GM12892 (cell line): Measurements from ENCODE around the gene PPP4R2.
"Not testable (repeated sequence)": the region's sequence is repeated elsewhere in the genome, so short reads cannot be mapped to it uniquely, and the experiment has no call there.

Experiments used
- DNase-seq: peaks from one replicate; pipeline ENCODE4 v3.0.0; 2011; ENCODE audit not compliant: insufficient read length
- FAIRE-seq: peaks from 2 replicates; lab custom pipeline; 2011; peaks lifted over from hg19 to GRCh38; lab: Jason Lieb, UNC
- POLR2A ChIP-seq: IDR thresholded peaks from 2 replicates; pipeline ENCODE4 v1.6.1; 2011; ENCODE audit warnings: low read depth, low read length, control low read depth
- POLR2AphosphoS5 ChIP-seq: IDR thresholded peaks from 2 replicates; pipeline ENCODE4 v1.6.1; 2011; ENCODE audit warnings: low read depth, low read length, control low read depth
- TAF1 ChIP-seq: IDR thresholded peaks from 2 replicates; pipeline ENCODE4 v1.6.1; 2011; ENCODE audit warnings: low read depth, mild to moderate bottlenecking, control low read depth, low read length, borderline replicate concordance

The PPP4R2 gene

DNA sequence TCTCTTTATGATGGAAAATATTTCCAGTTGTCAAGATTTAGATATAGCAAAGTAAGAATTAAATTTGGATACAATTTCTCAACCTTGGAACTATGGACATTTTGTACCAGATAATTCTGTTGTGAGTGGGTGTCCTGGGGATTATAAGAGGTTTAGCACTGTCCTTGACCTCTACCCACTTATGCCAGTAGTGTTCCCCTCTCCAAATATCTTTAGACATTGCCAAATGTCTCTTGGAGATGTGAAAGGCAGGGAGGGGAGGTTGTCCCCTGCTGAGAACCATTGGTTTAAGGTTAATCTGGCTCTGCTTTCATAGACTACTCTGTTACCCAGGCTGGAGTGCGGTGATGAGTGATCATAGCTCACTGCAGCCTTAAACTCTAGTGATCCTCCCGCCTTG lies 64.8 kb downstream of the PPP4R2 start, which contains the start of gene EBLN2:
Gene EBLN2 (plus strand): TSS at position 244 of the 400 bp plus-strand sequence. CDS start 423 bp downstream, outside the sequence.
- no peak for DNase-seq
- peak; percentile 36 for FAIRE-seq
- no peak for TF ChIP-seq POLR2A
- no peak for TF ChIP-seq POLR2AphosphoS5
- no peak for TF ChIP-seq TAF1

DNA sequence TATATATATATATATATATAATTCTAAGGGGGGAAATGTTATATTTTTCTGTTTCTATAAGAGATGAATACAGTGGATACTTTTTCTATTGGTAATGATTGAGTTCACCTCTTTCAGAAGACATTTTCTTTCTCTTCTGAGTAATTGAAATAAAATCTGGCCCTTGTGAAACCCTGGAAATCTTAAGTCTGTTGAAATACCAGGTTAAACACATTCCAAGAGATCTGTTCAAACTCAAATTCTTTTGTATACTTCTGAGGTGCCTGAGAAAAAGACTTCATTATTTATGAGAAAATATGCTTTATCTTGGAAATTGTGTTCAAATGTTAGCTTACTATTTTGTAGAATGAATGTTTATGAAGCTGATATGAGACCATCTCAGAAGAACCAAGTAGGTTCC lies 69.6 kb downstream of the PPP4R2 start:
- FAIRE-seq, DNase-seq: not testable (repeated sequence)

DNA sequence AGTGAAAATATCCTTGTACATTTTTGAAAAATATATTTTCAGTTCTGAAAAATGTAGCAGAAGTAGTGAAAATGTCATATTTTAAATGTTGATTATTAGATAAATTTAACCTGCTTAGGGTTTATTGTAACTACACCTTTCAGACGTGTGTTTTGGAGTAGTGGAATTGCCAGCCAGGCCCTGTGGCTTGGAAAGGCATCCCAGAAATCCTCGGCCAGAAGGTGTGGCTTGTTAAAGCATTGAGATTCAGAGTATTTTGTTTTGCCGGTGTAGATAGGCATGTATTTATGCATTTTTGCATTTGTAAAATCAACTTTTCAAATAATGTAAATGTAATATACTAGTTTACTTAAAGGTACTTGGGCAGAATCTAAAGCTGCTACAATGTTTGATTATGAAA lies 71.8 kb downstream of the PPP4R2 start:
- TF ChIP-seq TAF1, result no peak
- TF ChIP-seq POLR2A, result no peak
- FAIRE-seq (no peak), DNase-seq (no peak)

DNA sequence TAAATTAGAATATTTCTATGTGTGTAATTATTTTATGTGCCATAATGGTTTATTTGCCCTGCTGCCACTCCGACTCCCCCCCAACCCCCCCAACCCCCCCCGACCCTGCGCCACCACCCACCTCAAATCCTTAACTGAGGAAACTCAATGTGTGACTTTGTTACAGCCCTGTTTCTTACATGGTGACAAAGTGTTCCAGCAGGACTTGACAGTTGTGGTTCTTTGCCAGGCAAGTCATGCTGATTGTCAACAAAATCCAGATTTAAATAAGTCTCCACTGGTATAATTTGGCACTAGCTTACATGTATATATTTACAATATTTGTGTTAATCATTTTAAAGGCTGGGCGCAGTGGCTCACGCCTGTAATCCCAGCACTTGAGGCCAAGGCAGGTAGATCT lies 72.6 kb downstream of the PPP4R2 start:
- DNase-seq (no peak), FAIRE-seq (no peak)
- TF ChIP-seq POLR2AphosphoS5, result no peak
- TF ChIP-seq POLR2A, result no peak
- TF ChIP-seq TAF1, result no peak

DNA sequence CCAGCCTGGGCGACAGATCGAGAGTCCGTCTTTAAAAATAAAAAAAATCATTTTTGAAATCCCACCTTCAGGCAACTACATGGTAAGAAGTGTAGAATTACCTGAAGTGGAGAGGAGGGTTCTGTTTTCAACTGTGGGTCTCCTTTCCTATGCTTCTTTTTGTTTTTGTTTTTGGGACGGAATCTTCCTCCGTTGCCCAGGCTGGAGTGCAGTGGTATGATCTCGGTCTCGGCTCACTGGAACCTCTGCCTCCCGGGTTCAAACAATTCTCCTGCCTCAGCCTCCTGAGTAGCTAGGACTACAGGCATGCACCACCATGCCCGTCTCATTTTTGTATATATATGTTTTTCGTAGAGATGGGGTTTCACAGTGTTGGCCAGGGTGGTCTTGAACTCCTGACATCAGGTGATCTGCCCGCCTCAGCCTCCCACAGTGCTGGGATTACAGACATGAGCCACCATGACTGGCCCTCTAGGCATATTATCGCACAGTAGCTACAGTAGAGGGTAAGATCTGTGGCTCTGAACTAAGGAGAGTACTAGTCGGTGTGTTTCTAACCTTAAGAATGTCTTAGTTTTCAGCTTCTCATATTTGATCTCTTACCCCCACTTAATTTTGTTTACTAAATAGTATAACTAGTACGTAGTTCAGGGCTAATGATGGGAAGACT lies 73.3 kb downstream of the PPP4R2 start:
- TF ChIP-seq POLR2AphosphoS5 (no peak; the same call in 1 of the 2 replicates), TAF1 (no peak), POLR2A (no peak)
- no peak for DNase-seq
- FAIRE-seq, result peak; percentile 38

DNA sequence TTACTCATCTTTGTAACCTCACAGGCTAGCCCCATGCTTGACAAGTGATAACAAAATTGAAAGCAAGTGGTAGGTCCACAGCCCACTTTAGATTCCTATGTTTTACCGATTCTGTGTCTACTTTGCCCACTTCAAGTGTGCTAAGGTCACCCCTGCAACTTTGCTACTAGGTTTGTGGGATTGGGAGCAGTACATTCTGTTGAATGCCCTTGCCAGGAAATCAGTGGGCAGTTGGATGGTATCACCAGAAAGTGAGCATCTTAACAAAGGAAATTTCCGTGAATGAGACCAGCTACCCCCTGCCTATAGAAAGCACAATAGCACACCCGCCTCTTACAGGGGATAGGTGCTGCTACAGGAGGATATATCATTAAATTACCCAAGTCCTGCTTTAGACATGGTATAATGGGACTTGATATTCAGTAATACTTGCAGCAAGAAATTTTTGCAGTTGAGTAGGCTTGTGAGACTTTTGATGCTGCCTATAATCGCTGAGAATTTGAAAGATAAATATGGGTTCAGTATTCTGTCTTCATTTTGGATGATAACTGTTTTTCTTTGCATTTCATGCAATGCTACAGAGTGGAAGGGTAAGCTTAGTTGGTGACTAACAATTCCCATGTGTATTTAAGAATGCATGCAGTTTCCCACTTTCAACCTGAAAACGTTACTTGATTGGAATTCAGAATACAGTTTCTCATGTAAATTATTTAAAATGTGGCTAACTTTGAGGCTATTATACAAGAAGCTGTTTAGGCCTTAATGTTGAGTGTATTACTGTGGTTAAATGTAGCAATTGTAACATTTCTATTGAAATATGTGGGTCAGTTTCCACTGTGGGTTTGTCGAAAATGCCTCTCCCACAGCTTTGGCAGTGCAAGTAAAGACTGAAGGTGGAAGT lies 74.3 kb downstream of the PPP4R2 start:
- no peak for TF ChIP-seq POLR2AphosphoS5
- no peak for TF ChIP-seq TAF1
- TF ChIP-seq POLR2A, result no peak
- no peak for DNase-seq
- FAIRE-seq, result no peak

DNA sequence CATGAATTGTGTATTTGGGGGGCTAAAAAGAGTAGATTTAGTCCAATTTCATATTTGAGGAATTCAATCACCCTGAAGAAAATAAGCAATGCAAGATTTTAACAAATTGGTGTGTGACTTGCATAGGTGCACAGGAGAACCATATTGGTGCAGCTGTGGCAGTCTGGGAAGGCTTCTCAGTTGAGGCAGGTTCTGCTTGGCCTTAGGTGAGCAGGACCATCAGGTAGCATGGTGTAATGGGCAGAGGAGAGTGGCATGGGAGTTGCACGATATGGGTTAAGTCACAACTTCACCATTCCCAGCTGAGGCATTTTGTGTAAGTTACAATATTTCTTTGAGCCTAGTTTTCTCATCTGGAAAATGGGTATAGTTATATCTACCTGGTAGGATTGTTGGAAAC lies 75.3 kb downstream of the PPP4R2 start:
- TF ChIP-seq POLR2AphosphoS5, result no peak
- TF ChIP-seq POLR2A, result no peak
- no peak for TF ChIP-seq TAF1
- FAIRE-seq, result no peak
- no peak for DNase-seq

DNA sequence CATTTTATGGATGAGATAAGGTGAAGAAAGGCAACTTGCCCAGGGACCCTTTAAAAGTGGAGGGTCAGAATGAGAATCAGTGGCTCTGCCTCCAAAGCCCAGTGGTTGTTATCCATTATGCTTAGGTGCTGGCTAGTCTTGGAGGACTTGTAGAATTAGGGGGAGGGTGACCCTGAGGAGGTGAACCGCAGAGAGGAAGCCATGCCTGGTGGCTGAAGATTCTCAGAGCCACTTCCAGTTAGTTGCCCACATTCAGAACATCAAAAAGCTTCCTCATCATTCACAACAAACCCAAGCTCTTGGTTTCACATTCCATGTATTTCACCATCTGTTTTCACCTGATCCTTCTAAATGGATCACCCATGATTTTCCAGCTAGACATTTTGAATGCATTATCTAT lies 76.0 kb downstream of the PPP4R2 start:
- DNase-seq, result no peak
- no peak for FAIRE-seq

DNA sequence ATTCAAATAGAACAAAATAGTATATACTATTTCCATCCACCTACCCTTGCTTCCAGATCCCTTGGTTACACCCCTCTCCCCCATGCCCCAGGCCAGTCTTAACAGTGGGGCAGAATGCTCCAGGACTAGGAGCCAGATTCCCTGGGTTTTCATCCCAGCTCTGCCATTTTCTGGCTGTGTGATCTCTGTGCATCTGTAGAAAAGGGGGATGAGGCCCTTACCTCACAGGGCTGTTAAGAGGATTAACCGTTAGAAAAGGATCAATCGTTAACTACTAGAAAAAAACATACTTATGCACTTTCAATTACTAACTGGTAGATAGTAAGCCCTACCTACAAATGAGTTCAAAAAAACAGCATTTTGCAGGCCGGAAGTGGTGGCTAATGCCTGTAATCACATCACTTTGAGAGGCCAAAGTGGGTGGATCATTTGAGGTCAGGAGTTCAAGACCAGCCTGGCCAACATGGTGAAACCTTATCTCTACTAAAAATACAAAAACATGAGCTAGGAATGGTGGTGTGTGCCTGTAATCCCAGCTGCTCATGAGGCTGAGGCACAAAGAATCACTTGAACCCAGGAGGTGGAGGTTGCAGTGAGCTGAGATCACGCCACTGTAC lies 76.6 kb downstream of the PPP4R2 start:
- no peak for DNase-seq
- no peak for FAIRE-seq
- TF ChIP-seq TAF1 (no peak), POLR2AphosphoS5 (no peak), POLR2A (no peak)

More for the DNA sequence above, 76.0 kb downstream of the PPP4R2 start:
- TF ChIP-seq TAF1, result no peak
- no peak for TF ChIP-seq POLR2A
- TF ChIP-seq POLR2AphosphoS5, result no peak

DNA sequence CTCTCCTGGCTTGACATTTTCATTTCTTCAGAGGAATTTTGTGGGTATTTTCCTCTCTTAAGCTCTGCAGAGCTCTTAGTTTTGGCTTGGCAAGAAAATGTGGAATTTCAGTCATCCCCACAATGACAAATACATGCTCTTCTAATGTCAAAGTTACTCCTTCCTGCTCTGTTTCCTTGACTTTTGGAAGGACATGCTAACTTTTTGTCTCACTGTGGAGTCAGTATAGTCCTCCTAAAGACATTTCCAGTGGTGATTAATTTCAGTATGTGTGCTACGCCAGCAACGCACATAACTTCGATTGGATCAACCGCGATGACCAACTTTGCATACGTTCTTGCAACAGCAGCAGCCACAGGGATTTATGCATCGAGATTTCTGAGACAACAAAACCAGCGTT lies 78.2 kb downstream of the PPP4R2 start:
- no peak for TF ChIP-seq POLR2A
- no peak for TF ChIP-seq POLR2AphosphoS5
- TF ChIP-seq TAF1, result no peak
- DNase-seq (no peak), FAIRE-seq (no peak)

DNA sequence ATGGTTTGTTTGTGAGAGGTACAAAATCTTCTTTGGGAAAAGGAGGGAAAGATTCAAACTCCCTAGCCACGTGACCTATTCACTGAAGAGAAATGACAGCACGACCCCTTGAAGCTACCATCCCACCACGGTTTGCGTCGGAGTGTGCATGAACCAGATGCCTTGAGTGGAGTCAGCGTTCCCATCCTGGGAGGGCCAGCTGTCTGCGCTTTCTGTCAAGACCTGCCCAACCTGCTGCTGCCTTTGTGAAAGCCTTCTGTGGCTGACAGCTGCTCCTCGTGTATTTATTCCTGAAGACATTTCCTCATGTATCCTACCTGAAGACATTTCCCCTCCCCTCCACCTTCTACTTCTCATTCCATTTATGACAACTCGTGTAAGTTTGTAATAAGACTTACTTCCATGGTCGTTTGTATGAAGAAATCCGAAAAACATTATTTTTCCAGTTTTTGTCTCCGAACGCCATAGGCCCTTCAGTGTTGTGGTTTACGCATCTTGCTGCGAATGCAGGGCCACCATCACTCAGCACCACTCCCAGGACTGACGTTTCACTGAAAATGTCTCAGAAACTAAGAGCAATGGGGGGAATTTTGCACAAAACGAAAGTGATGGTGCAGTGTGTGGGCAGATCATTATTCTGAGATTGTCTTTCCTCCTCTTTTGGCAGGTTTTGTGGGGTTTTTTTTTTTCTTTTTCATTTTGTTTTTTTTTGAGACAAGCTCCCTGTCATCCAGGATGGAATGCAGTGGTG lies 83.8 kb downstream of the PPP4R2 start:
- DNase-seq (no peak), FAIRE-seq (no peak)
- TF ChIP-seq TAF1 (no peak), POLR2A (no peak), POLR2AphosphoS5 (no peak)
